ENCODE data around the gene APOBEC2.
"Not testable (repeated sequence)": the region's sequence is repeated elsewhere in the genome, so short reads cannot be mapped to it uniquely, and the experiment has no call there.

APOBEC2 gene

GRCh38 chr6:41014780-41015179, 38.2 kb upstream of the APOBEC2 start:
- TF ChIP-seq CTCF (conservative IDR thresholded peaks at IDR 0.05; ENCODE audit: low read depth, low read length) = no peak
- no peak for DNase-seq (ENCODE audit: low read depth)
- no peak overlapping the region for H3K4me3 ChIP-seq (ENCODE audit: low read depth, low read length)

GRCh38 chr6:41015860-41016259, 37.1 kb upstream of the APOBEC2 start:
- H3K4me3 ChIP-seq (ENCODE audit: low read depth, low read length); DNase-seq (ENCODE audit: low read depth): not testable (repeated sequence)

- no peak for DNase-seq (ENCODE audit: low read depth)
- no peak overlapping the region for H3K4me3 ChIP-seq (ENCODE audit: low read depth, low read length)
- TF ChIP-seq CTCF (conservative IDR thresholded peaks at IDR 0.05; ENCODE audit: low read depth, low read length) = no peak
Measured at GRCh38 chr6:41017663-41018062, 35.3 kb upstream of the APOBEC2 start.

- peak; percentile 50 for TF ChIP-seq CTCF (conservative IDR thresholded peaks at IDR 0.05; ENCODE audit: low read depth, low read length)
- no peak overlapping the region for H3K4me3 ChIP-seq (ENCODE audit: low read depth, low read length)
- DNase-seq (ENCODE audit: low read depth) = peak; percentile 65
Measured at GRCh38 chr6:41021832-41022231, 31.2 kb upstream of the APOBEC2 start.

- no peak for TF ChIP-seq CTCF (conservative IDR thresholded peaks at IDR 0.05; ENCODE audit: low read depth, low read length)
- H3K4me3 ChIP-seq (ENCODE audit: low read depth, low read length) = no peak overlapping the region
- DNase-seq (ENCODE audit: low read depth) = peak; percentile 15
Measured at GRCh38 chr6:41022294-41022693, 30.7 kb upstream of the APOBEC2 start.

GRCh38 chr6:41023114-41023513, 29.9 kb upstream of the APOBEC2 start:
- TF ChIP-seq CTCF (conservative IDR thresholded peaks at IDR 0.05; ENCODE audit: low read depth, low read length) = no peak
- H3K4me3 ChIP-seq (ENCODE audit: low read depth, low read length) = no peak overlapping the region
- no peak for DNase-seq (ENCODE audit: low read depth)

- H3K4me3 ChIP-seq (ENCODE audit: low read depth, low read length) = no peak overlapping the region
- no peak for DNase-seq (ENCODE audit: low read depth)
- TF ChIP-seq CTCF (conservative IDR thresholded peaks at IDR 0.05; ENCODE audit: low read depth, low read length) = no peak
Measured at GRCh38 chr6:41025966-41026530, 27.0 kb upstream of the APOBEC2 start.

Measured in choroid plexus epithelial cell (primary cell).